HG02973 (cell line): ENCODE results near the gene RASAL2.

Experiments
- ATAC-seq: cut with Tn5 transposase; IDR thresholded peaks from one replicate; pipeline ENCODE4 v1.9.1; 2021; ENCODE audit warnings: moderate library complexity; ENCODE audit not compliant: unreplicated experiment

RASAL2 gene

DNA sequence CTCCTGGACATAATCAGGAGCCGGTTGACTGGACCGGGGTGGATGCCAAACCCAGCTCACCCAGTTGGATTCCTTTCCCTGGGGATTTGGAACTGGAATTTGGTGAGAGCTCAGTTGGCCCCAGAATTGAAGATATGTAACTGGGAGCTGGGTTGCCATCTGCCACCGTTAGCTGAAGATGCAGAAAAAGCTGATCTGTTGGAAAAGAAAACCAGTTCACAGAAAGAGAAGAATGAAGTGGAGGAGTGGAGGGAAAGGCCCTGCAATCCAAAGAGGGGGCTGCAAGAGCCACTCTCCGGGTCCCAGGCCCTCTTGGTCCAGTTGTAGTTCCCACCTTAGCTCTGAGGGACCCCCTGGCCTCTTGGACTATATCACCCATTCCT, 435.0 kb downstream of the RASAL2 start:
- ATAC-seq, result no peak

DNA sequence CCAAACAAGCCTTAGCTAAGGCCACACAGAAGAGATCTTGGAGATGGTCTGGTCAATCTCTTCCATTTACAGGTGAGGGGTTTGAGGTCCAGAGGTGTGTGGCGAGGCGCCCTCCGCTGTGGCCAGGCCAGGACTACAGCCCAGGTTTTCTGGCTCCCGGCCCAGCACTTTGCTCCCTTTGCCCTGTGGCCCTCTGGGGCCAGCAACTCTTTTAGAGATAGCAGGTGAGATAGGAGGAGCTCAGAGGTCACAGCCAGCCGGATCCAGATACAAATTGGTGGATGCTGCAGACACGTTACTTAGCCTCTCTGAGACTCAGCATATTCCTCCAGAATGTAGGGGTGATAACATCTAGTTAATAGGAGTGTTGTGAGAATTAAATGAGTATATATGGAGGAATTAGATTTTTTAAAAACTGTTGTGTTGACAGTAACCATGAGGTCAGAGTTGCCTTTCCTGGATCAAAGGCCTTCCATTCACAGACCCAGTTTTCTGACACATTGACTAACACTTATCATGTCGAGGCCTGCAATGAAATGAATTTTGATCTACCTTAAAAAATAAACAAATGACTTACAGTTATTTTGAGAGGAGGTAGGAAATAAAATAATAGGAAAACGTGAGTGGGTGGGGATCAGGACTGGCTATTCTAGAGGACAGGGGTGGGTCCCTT, 435.6 kb downstream of the RASAL2 start:
- ATAC-seq, result no peak

DNA sequence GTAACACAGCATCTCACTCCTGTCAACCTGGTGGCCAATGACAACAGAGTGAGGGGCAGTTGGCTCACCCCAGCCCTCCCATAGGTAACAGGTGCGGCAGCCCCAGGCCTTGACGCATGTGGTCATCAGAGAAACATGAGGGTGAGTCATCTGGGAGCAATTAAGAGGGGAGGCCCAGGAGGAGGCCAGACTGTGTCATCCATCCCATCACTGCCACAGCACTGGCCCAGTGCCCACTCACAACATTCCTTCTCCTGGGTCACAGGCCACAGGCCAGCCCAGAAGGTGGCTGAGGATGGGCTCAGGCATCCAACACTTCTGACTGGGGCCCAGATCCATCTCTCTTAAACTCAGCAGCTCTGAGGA, 436.1 kb downstream of the RASAL2 start:
- no peak for ATAC-seq

DNA sequence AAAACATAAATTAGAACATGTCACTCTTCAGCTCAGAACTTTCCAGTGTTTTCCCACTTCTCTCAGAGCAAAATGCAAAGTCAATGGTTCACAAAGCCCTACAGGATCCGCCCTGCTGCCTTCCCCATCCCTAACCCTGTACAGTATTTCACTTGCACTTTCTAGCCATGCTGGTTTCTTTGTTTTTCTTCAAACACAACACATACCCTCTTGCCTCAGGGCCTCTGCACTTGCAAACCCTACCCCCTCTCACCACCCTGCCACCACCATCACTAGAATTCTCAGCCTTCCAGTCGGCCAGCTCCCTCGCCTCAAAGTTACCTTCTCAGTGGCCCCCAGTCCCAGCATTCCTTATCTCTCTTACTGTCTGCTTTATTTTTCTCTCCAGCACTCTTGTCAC, 436.6 kb downstream of the RASAL2 start:
- no peak for ATAC-seq

DNA sequence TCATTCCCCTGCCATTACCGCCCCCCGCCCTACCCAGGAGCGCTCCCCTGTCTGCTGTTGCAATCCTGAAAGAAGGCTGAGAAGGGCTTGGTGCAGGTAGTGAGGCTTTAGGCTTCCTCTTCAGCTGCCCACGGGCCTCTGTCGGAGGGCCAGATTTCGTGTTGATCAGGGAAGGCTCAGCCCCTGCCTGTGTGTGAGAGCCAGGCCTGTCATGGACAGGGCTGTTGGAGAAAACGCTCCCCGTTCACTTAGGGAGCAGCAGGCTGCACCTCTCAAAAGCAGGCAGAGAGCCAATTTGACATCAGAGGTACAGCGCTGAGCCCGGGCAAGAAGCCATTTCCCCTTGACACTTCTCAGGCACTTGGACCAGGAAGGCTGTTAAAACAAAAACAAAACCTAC, 438.0 kb downstream of the RASAL2 start:
- peak; percentile 19 for ATAC-seq

DNA sequence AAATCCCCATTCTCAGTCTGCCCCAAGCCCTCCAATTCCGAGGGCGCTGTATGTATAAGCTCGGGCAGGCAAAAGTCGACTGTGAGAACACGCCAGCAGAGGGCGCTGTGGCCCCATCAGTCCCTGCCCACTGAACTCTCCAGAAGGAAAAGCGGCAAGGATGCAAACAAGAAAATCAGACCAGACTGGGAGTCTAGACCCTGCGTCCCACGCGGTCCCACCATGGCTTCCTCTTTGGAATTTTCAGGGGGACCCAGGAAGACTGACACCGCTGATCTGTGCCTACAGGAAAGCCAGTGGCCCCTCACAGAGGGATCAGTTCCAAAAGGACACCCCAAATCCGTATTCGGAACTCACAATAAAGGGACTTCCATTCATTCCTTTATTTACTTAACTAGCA, 438.5 kb downstream of the RASAL2 start:
- ATAC-seq, result peak; percentile 86

DNA sequence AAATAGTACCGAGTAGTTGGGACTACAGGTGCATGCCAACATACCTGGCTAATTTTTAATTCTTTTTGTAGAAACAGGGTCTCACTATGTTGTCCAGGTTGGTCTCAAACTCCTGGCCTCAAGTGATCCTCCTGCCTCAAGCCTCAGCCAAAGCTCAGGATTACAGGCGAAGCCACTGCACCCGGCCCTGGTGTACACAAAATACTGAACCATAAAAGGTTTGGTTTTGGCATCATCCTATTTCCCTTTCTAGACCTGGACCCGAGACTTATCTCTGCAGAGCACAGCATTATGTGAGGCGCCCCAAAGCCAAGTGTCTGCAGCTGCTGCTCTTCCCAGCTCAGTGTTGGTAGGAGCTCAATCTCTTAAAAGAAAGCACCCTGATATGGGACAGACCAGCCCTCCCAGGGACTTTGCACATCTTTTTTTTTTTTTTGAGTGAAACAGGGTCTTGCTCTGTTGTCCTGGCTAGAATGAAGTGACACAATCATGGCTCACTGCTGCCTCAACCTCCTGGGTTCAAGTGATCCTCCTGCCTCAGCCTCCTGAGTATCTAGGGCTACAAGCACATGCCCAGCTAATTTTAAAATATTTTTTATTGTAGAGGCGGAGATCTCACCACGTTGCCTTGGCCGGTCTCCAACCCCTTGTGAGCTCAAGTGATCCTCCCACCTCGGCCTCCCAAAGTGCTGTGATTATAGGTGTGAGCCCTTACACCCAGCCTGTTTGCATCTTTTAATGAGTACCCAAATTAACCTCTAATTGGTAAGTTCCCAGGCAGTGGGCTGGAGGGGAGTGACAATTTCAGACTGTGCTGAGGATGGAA, 439.4 kb downstream of the RASAL2 start:
- no peak for ATAC-seq
